Measurements from ENCODE around the gene DNPH1. TPM values are rescaled to one million over a fixed set of nuclear protein-coding genes. Genes with fewer than 3 reads are reported as not detected.
A peak's percentile ranks its signal among the peaks of the same experiment; 100 is the strongest.

DNPH1 gene
- total and polyA plus RNA-seq, 9 donors: 20.1 to 32.0 (median 27.1) TPM

GRCh38 chr6:43256670-43257366 is 27.5 kb upstream of the DNPH1 start:
- Histone ChIP-seq H3K27me3 (ENCODE audit: control insufficient read depth, insufficient read depth, low read length) (peaks cover 14% of the 10 kb centered on the region), H3K4me1 (ENCODE audit: control insufficient read depth, insufficient read depth, low read length) (peaks cover under 1% of the 10 kb centered on the region), H3K9me3 (replicated peaks; ENCODE audit: control insufficient read depth, low read depth, low read length) (no peaks in the 10 kb centered on the region), H3K36me3 (ENCODE audit: control insufficient read depth, insufficient read depth, low read length) (no peaks in the 10 kb centered on the region), H3K27ac (ENCODE audit: low read length) (no peak overlapping the region), H3K4me3 (ENCODE audit: low read length) (no peak overlapping the region)
- DNase-seq: no peak
- 74% methylated on average over 5 of the region's 9 CpGs for WGBS (ENCODE audit: insufficient coverage)

- Histone ChIP-seq H3K27ac (ENCODE audit: low read length) (no peak overlapping the region), H3K36me3 (ENCODE audit: control insufficient read depth, insufficient read depth, low read length) (no peaks in the 10 kb centered on the region), H3K27me3 (ENCODE audit: control insufficient read depth, insufficient read depth, low read length) (peaks cover 27% of the 10 kb centered on the region), H3K4me1 (ENCODE audit: control insufficient read depth, insufficient read depth, low read length) (peaks cover 8% of the 10 kb centered on the region), H3K4me3 (ENCODE audit: low read length) (no peak overlapping the region), H3K9me3 (replicated peaks; ENCODE audit: control insufficient read depth, low read depth, low read length) (no peaks in the 10 kb centered on the region)
- DNase-seq: no peak
- WGBS (ENCODE audit: insufficient coverage): 66% methylated on average over 8 of the region's 11 CpGs
Measured at GRCh38 chr6:43255408-43256054, 26.2 kb upstream of the DNPH1 start.

- 73% methylated on average over 8 of the region's 11 CpGs for WGBS (ENCODE audit: insufficient coverage)
- Histone ChIP-seq H3K27me3 (ENCODE audit: control insufficient read depth, insufficient read depth, low read length) (peaks cover 31% of the 10 kb centered on the region), H3K4me1 (ENCODE audit: control insufficient read depth, insufficient read depth, low read length) (peaks cover 8% of the 10 kb centered on the region), H3K4me3 (ENCODE audit: low read length) (no peak overlapping the region), H3K9me3 (replicated peaks; ENCODE audit: control insufficient read depth, low read depth, low read length) (no peaks in the 10 kb centered on the region), H3K27ac (ENCODE audit: low read length) (no peak overlapping the region), H3K36me3 (ENCODE audit: control insufficient read depth, insufficient read depth, low read length) (no peaks in the 10 kb centered on the region)
- DNase-seq: no peak
Measured at GRCh38 chr6:43254846-43255245, 25.6 kb upstream of the DNPH1 start.

DNA sequence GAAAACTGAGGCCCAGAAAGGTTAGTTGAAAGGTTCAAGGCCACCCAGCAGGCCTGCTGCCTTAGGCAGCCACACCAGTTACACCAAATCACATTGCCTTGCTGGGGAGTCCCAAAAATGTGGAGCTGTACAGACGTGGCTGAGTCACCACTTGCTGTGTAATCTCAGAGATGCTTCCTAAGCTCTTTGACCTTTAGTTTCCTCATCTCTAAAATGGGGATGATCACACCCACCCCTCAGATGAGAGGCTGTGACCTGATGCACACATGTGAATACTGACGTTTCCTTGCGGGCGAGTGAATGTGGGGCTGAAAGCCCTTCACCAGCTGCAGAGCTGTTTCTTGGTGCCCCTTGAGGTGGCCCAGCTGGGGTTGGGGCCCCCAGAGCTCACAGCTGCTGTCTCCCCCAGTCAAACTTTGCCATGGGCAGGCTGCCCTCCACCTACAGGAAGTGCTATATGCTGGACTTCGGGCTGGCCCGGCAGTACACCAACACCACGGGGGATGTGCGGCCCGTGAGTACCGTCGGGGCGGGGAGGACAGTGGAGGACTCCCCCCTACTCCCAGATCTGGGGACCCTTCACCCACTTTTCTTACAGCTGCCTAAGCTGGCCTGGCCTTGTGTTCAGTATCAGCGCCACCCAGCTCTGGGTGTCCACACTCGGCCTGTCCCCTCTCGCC is 25.0 kb upstream of the DNPH1 start:
- H3K4me1 ChIP-seq (ENCODE audit: control insufficient read depth, insufficient read depth, low read length): peaks cover 8% of the 10 kb centered on the region
- no peak for DNase-seq
- H3K27me3 ChIP-seq (ENCODE audit: control insufficient read depth, insufficient read depth, low read length): peaks cover 33% of the 10 kb centered on the region
- H3K36me3 ChIP-seq (ENCODE audit: control insufficient read depth, insufficient read depth, low read length): no peaks in the 10 kb centered on the region
- H3K9me3 ChIP-seq (replicated peaks; ENCODE audit: control insufficient read depth, low read depth, low read length): no peaks in the 10 kb centered on the region
- no peak overlapping the region for H3K4me3 ChIP-seq (ENCODE audit: low read length)
- no peak overlapping the region for H3K27ac ChIP-seq (ENCODE audit: low read length)
- 82% methylated on average over 15 of the region's 15 CpGs for WGBS (ENCODE audit: insufficient coverage)

DNA sequence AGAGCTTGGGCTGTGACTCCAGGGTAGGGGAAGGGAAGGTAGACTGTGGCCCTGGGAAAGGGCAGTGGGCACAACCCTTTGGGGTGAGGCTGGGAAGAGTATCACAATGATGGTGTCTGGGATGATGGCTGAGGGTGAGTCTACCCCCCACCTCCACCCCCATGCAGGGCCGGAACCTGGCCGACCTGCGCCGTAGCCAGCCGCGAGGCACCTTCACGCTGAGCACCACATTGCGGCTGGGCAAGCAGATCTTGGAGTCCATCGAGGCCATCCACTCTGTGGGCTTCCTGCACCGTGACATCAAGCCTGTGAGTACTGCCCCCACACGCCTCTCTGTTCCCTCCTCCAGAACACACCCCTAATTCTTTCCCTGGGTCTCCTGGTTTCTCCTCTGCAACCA is 24.1 kb upstream of the DNPH1 start:
- peaks cover 8% of the 10 kb centered on the region for H3K4me1 ChIP-seq (ENCODE audit: control insufficient read depth, insufficient read depth, low read length)

DNA sequence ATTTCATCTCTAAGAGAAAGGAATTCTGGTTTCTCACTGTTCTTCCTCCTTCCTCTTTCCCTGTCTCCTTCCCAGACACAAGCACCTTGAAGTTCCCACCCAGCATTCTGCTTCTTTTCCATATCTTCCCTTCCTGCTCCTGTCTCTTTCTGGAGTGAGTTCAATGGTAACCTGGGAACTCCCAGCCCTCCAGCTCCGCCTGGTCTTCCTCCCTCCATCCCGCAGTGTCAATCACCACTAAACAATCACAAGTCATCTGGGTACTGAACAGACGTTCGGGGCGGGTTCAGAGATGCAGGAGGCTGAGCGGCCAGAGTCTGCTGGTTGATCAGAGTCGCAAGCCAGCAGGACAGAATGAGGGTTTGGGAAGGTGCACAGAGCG is 21.7 kb upstream of the DNPH1 start:
- H3K9me3 ChIP-seq (replicated peaks; ENCODE audit: control insufficient read depth, low read depth, low read length): no peaks in the 10 kb centered on the region
- H3K27ac ChIP-seq (ENCODE audit: low read length): no peak overlapping the region
- H3K27me3 ChIP-seq (ENCODE audit: control insufficient read depth, insufficient read depth, low read length): peaks cover 60% of the 10 kb centered on the region
- H3K36me3 ChIP-seq (ENCODE audit: control insufficient read depth, insufficient read depth, low read length): no peaks in the 10 kb centered on the region
- peaks cover 25% of the 10 kb centered on the region for H3K4me1 ChIP-seq (ENCODE audit: control insufficient read depth, insufficient read depth, low read length)
- no CpG with 5 or more reads among the region's 8 CpGs for WGBS (ENCODE audit: insufficient coverage)
- DNase-seq: no peak
- no peak overlapping the region for H3K4me3 ChIP-seq (ENCODE audit: low read length)

More for the DNA sequence above, 24.1 kb upstream of the DNPH1 start:
- WGBS (ENCODE audit: insufficient coverage): 87% methylated on average over 10 of the region's 11 CpGs
- Histone ChIP-seq H3K9me3 (replicated peaks; ENCODE audit: control insufficient read depth, low read depth, low read length) (no peaks in the 10 kb centered on the region), H3K4me3 (ENCODE audit: low read length) (no peak overlapping the region), H3K36me3 (ENCODE audit: control insufficient read depth, insufficient read depth, low read length) (no peaks in the 10 kb centered on the region), H3K27ac (ENCODE audit: low read length) (no peak overlapping the region), H3K27me3 (ENCODE audit: control insufficient read depth, insufficient read depth, low read length) (peaks cover 38% of the 10 kb centered on the region)
- no peak for DNase-seq

DNA sequence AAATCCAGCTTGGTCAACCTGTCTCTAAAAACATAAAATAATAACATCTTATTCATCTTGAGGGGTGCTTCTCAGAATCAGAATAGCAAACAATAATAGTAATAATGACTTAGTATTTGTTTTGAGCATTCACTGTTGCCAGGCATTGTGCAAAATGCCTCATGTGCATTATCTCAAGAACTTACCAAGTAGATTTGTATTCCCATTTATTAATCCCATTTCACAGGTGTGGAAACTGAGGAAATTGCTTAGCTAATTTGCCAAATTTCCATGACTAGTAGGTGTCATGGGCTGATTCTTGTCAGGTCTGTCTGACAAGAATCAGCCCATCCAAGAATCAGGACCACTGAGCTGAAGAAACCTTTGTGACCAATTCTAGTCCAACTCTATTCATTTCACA is 19.5 kb upstream of the DNPH1 start:
- H3K27me3 ChIP-seq (ENCODE audit: control insufficient read depth, insufficient read depth, low read length): peaks cover 82% of the 10 kb centered on the region
- H3K9me3 ChIP-seq (replicated peaks; ENCODE audit: control insufficient read depth, low read depth, low read length): no peaks in the 10 kb centered on the region
- H3K4me1 ChIP-seq (ENCODE audit: control insufficient read depth, insufficient read depth, low read length): peaks cover 25% of the 10 kb centered on the region
- no peaks in the 10 kb centered on the region for H3K36me3 ChIP-seq (ENCODE audit: control insufficient read depth, insufficient read depth, low read length)
- no peak overlapping the region for H3K4me3 ChIP-seq (ENCODE audit: low read length)
- DNase-seq: no peak
- H3K27ac ChIP-seq (ENCODE audit: low read length): no peak overlapping the region

DNA sequence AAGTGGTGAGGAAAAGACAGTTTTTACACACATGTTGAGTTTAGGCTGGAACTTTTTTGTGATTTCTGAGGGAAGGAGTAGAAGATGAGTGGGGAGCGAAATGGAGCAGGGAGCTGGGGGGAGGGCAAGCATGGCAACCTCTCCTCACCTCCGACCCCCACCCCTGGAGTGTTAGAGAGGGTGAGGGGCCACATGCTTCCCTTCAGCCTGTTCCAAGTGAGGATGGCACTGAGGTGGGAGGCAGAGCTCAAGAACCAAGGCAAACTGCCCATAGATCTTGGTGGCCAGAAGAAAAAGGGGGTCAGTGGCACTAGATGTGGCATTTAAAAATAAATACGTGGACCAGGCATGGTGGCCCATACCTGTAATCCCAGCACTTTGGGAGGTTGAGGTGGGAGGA is 18.8 kb upstream of the DNPH1 start:
- Histone ChIP-seq H3K27me3 (ENCODE audit: control insufficient read depth, insufficient read depth, low read length) (peaks cover 84% of the 10 kb centered on the region), H3K36me3 (ENCODE audit: control insufficient read depth, insufficient read depth, low read length) (no peaks in the 10 kb centered on the region), H3K9me3 (replicated peaks; ENCODE audit: control insufficient read depth, low read depth, low read length) (no peaks in the 10 kb centered on the region), H3K27ac (ENCODE audit: low read length) (no peak overlapping the region), H3K4me1 (ENCODE audit: control insufficient read depth, insufficient read depth, low read length) (peaks cover 25% of the 10 kb centered on the region), H3K4me3 (ENCODE audit: low read length) (no peak overlapping the region)
- DNase-seq: no peak
- WGBS (ENCODE audit: insufficient coverage): 83% methylated on average over 1 of the region's 3 CpGs

GRCh38 chr6:43247114-43247999 is 18.1 kb upstream of the DNPH1 start:
- H3K36me3 ChIP-seq (ENCODE audit: control insufficient read depth, insufficient read depth, low read length): no peaks in the 10 kb centered on the region
- peak; percentile 71 for DNase-seq
- H3K27ac ChIP-seq (ENCODE audit: low read length): no peak overlapping the region
- H3K4me1 ChIP-seq (ENCODE audit: control insufficient read depth, insufficient read depth, low read length): peaks cover 25% of the 10 kb centered on the region
- H3K4me3 ChIP-seq (ENCODE audit: low read length): peak overlapping the region; percentile 50
- no peaks in the 10 kb centered on the region for H3K9me3 ChIP-seq (replicated peaks; ENCODE audit: control insufficient read depth, low read depth, low read length)
- H3K27me3 ChIP-seq (ENCODE audit: control insufficient read depth, insufficient read depth, low read length): peaks cover 85% of the 10 kb centered on the region
- WGBS (ENCODE audit: insufficient coverage): 2% methylated on average over 24 of the region's 46 CpGs
